CD4-positive, alpha-beta T cell treated with Interleukin-17A for 1 hour (primary cell): ENCODE measurements around the gene DSC3.

Experiments
- DNase-seq: peaks from one replicate; pipeline ENCODE4 v3.0.0-alpha.2; 2020

DSC3 gene

DNA sequence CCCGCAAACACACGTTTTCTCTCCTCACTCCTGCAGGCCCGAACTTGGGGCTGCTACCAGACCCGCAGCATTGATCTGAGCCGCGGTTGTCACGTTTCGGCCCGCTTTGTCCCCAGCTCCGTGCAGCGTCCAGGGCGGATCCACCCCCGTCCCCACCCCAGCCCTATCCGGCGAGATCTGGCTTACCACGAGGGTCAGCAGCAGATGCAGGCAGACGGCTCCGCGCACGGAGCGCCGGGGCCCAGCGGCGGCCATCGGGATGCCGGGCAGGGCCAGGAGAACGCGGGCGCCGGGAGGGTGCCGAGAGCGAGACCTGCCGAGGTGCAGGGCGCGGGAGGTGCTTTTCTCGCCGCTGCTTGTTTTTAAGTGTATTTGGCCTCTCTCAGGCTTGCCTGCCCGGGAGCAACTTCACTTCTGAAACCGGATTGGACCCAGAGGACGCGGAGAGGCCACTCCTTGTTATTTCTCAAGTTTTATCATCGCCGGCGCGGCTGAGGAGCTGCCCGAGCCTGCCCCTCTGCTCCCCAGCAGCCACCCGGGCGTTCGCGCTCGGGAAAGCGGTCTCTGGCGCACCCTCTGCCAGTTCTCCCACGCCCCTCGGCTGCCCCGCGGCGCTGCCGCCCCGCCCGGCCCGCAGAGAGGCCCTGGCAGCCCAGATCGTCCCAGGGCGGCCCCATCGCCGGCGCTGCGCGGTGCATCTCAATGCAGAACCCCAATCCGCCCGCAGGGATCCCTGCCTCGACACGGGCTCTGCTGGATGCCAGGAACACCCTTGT, at the start of gene DSC3:
Gene DSC3 (minus strand): TSS at position 337 of the 776 bp plus-strand sequence. CDS start 82 bp downstream, at position 255.
- DNase-seq = no peak

DNA sequence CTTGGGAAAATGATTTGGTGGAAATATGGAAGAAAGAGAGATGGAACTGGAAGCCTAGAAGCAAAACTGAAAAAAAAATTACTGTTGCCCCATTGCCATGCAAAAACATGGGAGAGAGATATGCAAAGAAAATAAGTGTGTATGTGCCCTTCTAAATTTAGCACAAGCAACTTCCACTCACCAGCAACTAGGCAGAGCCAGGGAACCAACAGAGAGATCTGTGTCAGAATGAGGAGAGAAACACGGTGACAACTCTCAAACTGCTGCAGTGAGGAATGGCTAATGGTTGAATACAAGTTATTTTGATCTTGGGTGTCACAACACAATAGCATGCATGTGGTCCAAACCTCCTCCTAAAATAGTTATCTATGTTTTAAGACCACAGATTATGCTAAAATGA, 48.8 kb upstream of the DSC3 start:
- DNase-seq = no peak

DNA sequence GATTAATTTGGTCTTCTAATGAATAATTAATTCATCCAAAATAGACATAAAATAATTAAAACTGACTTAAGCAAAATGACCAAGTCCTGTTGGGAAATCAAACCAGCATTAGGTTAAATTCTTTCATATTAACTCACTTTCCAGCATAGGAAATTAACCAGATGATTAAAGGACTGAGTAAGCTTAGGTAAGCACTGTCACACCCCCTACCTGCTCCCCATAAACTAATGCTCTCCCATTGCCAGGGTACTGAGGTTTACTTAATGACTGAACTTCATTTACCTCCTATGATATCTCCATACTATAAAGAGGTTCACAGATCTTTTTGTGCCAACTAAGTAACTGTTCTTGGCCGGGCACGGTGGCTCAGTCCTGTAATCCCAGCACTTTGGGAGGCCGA, 46.0 kb upstream of the DSC3 start:
- DNase-seq = no peak

DNA sequence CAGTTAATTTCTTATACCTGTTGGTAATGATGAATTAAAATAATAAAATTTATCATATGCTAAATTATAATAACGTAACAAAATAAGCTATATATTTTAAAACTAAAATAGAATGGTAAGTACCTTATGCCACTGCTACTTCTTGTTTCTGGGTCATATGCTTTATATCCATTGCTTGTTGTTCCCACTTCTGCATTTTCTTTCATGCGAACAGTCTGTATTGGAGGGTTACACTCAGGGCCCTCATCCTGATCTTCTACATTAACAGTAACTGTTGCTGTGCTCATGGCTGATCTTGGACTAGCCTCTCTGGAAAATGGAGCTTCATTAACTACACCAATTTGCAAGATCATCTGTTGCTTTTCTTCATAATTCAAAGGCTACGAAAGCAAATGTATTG, 37.4 kb upstream of the DSC3 start:
- DNase-seq = no peak

- no peak for DNase-seq
Observed at GRCh38 chr18:31077878-31078277, 35.3 kb upstream of the DSC3 start.

- no peak for DNase-seq
Observed at GRCh38 chr18:31072175-31072574, 29.6 kb upstream of the DSC3 start.

DNA sequence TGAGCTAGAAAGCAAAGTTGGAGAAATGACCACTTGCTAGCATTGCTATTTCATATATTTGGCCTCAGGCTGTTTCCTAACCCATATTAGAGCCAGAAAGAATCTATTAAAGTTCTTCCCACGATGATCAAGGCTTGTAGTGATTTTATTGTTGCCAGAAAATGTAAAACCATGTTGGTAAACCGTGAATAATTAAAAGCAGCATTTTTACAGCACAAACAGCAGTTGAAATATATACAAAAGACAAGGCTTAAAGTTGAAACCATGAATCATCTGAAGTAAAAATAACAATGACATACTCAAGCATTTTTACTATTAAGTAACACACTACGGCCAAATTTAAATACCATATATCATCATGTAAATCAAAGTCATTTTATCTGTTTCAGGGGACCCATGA, 27.7 kb upstream of the DSC3 start:
- no peak for DNase-seq

DNA sequence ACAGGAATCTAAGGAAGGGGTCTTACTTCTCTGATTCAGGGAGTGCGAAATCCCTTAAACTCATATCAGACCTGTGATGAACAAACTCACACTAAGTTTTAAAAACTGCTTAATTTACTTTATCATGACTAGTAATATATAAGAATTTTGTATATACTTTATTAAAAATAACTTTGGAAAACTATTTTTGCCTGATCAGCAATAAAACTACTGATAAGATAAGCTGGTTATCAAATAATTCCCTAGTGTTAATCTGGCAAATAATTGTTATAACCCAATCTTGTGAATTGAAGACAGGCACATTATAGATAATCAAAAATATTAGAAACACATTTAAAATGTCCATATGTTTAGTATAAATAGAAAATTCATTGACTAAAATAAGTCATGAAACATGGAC, 23.7 kb upstream of the DSC3 start:
- no peak for DNase-seq

DNA sequence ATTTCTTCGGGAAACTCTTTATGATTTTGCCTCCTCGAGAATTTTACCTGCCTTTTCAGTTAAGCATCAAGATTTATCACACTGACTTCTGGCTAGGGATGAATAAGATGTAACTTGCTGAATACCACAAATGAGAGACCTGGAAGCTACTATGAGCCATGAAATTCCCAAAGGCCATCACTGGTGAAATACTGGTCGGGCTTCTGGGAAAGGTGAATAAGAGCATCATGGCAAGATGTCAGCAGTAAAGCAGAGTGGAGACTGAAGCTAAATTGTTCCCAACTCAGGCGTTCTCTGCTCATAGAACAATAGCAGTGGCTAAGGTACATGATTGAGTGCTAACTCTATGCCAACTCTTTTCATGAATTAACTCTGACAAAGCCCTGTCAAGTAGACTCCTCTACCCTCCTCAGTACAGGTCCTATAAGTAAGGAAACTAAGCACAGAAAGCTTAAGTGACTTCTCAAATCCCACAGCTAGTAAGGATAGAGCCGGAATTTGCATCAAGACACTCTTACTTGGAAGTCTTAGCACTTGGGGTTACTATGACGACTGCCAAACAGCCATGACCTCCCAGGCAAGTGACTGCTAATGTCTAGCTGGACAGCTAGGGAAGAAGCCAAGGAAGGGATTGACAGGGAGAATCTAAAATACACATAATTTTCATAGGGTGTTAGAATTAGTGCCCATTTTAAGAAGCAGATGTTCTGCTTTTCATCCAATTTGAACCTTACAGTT, 22.7 kb upstream of the DSC3 start:
- no peak for DNase-seq

- DNase-seq = no peak
Observed at GRCh38 chr18:31064130-31064529, 21.6 kb upstream of the DSC3 start.

- no peak for DNase-seq
Observed at GRCh38 chr18:31061945-31062344, 19.4 kb upstream of the DSC3 start.

- DNase-seq = no peak
Observed at GRCh38 chr18:31058897-31059296, 16.4 kb upstream of the DSC3 start.

- no peak for DNase-seq
Observed at GRCh38 chr18:31057917-31058316, 15.4 kb upstream of the DSC3 start.

GRCh38 chr18:31057051-31057450, 14.5 kb upstream of the DSC3 start:
- DNase-seq = no peak

DNA sequence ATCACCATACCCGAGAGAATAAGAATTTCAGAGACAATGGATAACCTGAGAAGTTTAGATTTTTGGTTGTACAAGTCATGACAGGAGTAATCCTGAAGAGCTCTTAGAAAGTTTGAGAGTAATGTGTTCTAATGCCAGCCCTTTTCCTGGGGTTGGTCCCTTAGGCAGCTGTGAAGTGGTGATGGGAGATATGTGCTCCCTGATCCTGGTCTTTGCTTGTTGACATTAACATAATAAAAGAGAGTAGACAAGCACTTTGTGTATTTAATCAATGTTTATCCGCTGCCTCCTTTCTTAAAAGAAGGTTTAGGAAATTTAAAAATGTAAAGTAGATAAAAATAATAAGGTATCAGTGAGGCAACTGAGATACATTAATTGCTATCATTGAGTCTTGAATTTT, 13.8 kb upstream of the DSC3 start:
- no peak for DNase-seq

DNA sequence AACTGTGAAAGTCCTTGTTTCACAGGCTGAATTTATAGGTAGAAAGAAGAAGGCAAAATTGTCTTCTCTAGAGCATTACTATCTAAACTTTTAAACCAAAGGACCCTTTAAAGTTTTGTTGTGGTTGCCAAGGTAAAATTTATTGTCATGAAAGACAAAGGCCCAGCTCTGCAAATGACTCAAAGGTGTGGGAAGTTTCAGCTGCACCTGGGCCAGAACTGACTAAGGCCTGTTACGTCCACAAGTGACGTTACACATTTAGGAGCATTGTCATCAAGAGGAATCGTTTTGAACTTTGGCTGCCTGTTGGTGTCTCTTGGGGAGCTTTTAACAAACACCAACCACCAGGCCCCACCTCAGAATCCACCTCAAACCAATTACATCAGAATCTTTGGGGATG, 8.1 kb upstream of the DSC3 start:
- DNase-seq = no peak

DNA sequence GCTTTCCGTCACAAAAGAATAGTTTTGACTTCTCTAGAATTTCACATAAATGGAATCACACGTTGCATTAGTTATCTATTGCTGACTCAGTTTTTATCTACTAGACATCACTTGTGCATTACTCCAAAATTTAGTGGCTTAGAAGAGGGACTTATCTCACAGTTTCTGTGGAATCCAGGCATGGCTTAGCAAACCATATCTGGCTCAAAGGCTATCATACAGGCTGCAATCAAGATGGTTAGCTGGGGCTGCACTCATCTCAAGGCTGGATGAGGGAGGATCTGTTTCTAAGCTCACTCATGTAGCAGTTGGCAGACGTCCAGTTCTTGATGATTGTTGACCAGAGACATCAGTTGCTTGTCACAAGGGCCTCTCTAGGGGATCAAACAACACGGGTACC, 6.6 kb upstream of the DSC3 start:
- DNase-seq = no peak

DNA sequence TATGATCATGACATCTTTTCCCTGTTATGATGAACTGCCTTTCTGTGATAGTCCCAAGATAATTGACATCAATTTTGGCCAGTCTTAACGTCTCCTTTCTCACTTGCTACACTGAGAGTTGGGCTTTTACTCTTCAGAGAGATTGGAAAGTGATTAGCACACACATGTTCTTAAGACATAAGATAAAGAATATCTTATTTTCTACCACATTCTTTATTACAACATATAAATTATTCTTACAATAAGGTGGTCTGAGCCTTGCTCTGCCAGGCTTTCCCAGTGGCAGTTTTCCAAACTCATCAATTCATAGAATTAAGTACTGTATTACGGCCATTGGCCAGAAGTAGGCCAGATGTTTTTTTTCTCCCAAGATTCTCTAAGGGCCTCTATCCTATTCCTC, 5.7 kb upstream of the DSC3 start:
- no peak for DNase-seq

DNA sequence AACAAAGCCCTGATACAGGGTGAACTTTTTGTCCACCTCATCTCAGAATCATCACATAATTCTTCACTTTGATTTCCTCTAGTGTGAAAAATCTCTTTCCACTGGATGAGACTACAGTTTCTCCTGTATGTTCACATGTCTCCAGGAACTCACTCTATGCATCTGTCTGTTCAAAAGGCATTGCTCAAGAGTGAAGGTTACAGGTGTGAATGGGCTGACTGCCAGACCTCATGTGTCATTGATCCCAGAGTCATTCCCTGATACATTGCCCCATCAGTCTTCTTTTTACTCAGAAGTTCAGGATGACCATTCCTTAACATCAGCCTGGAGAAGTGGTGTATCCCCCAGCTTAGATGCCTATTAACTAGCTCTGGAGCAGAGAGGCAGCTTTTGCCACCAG, 4.4 kb upstream of the DSC3 start:
- no peak for DNase-seq

DNA sequence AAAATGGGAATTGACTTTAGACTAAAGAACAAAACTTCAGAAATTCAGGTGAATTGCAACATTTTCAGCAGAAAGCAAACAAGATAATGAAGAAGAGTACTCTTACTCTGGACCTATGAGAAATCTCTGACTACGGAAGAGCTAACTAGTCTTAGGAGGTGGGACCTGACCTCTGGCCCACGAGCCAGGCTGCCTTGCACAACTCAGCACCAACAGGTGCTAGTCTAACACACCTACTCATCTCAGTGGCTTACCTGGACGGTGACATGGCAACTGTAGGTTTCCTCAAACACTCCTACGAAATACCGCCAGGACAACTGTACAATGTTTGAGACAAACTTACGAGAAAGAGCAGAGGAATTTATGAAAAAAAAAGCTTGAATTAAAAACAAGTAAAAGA, 3.1 kb upstream of the DSC3 start:
- no peak for DNase-seq

- no peak for DNase-seq
Observed at GRCh38 chr18:31044926-31045325, 2.4 kb upstream of the DSC3 start.

DNA sequence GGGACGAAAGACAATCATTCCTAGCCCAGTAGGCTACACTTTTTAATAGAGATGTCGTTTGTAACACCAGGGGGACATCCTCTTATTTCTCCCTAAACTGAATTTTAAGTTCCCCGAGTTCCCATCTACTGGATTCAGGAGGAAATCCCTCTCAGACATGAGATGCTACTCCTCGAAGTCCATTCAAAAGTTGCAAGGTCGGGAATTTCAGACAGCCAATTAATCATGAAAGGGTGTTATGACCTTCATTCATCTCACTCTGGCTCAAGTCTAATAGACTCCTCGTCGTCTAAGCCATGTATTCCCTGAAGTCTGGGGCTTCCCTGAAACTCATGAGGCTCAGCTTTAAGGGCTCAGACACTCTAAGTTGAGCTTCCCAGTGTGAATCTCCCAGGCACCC, 1.2 kb upstream of the DSC3 start:
- DNase-seq = no peak

DNA sequence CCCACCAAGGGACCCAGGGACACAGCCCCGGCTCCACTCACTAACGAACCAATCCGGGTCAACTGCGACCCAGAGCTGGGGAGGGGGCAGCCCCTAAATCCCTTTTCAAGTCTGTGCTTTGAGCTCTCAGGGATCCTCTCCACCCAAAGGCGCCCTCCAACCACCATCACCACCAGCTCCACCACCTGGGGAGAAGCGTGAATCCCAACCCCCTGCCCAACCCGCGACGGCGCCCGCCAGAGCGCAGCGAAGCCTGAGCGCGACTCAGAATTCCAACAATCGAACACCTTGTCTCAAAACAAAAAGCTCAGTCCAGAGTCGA, 497 bp downstream of the DSC3 start:
- no peak for DNase-seq

DNA sequence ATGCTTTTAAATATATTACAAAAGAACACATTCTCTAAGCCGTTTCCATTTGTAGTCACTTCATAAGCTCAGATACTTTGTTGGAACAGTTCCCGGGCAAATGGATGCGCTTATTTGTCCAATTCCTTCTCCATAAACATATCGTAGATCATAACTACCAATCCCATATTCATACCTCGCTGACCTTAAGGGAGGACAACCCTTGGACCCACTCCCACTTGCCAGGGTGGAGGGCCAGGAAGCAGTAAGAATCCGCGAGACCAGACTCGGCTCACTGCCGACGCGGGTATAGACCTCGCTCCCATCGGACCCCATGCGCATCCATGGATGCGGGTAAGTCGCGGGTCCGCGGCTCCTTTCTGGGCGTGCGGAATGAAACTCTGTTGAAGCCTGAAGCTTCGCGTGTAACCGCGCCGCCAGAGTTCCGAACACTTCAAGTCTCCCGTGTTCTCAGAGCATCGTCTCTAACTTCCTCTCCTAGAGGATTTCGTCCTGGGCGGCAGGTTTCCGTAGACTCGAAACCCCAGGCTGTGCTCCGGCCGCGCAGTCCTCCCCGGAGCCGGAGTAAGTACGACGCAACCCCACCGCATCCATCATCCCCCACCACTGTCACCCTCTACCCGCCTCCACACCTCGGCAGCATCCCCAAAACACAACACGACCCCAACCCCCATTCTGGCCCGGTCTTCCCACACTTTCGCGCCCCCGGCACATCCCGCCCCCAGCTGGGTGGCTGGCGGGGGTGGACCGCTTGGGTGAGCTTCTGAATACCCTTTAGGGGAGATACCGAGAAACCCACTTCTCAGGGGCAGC, 1.1 kb downstream of the DSC3 start:
- DNase-seq = no peak
